HL-60 (cell line): ENCODE results near the gene STXBP5.

Experiments
- DNase-seq, 2 experiments: peaks; one replicate each; pipeline ENCODE4 v3.0.0-alpha.2; 2010 to 2020; ENCODE audit warnings: low read depth in 1 of 2, low spot score in 1 of 2
- H3K27ac ChIP-seq: fragments of 250-450 bp; sonication (Bioruptor Pico); replicated peaks from 2 replicates; pipeline ENCODE4 v1.5.1; 2020; ENCODE audit warnings: mild to moderate bottlenecking, moderate library complexity
- H3K27me3 ChIP-seq: fragments of 250-450 bp; sonication (Bioruptor Pico); 2 replicates; pipeline ENCODE4 v1.5.1; 2021; ENCODE audit warnings: mild to moderate bottlenecking, moderate library complexity; ENCODE audit not compliant: insufficient read depth, poor library complexity, severe bottlenecking
- H3K4me3 ChIP-seq: replicated peaks from 2 replicates; pipeline ENCODE4 v1.5.1; 2011; ENCODE audit warnings: mild to moderate bottlenecking, control low read depth, low read length; ENCODE audit not compliant: insufficient read depth
- GABPA ChIP-seq: IDR thresholded peaks from 2 replicates; pipeline ENCODE4 v1.6.1; 2012; ENCODE audit warnings: low read depth
- POLR2AphosphoS5 ChIP-seq: IDR thresholded peaks from 2 replicates; pipeline ENCODE4 v1.6.1; 2012; ENCODE audit warnings: low read depth
- SPI1 ChIP-seq: IDR thresholded peaks from 2 replicates; pipeline ENCODE4 v1.6.1; 2012; ENCODE audit warnings: low read depth, mild to moderate bottlenecking, borderline replicate concordance
- TF ChIP-seq, protein P1 (sequence below): IDR thresholded peaks from one replicate; pipeline ENCODE4 v1.5.1; 2011; ENCODE audit warnings: low read length, control low read depth, inconsistent platforms; ENCODE audit not compliant: insufficient read depth
- TF ChIP-seq, protein P2 (sequence below): IDR thresholded peaks from 2 replicates; pipeline ENCODE4 v1.6.1; 2012; ENCODE audit warnings: low read depth; ENCODE audit not compliant: insufficient replicate concordance

The STXBP5 gene

DNA sequence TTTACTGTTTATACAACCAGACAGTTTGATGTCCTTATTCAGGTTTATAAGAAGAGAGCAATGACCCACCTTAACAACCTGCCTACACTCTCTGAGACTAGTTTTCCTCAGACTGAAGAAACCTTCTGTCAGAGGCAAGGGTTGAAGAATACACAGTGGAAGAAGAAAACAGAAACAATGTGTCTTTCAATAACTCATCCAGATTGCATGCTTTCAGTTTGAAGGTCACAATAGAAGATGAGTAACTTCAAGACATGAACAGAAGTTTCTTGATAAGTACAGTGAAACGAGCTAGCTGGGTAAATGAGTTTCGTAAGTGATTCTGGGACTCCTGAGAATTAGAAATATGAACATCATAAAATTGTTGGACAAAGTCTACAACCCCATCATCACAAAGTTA, 141.7 kb downstream of the STXBP5 start:
- no peaks in the 10 kb centered on the region for H3K27me3 ChIP-seq
- no peak overlapping the region for H3K27ac ChIP-seq
- TF ChIP-seq, protein P1, sequence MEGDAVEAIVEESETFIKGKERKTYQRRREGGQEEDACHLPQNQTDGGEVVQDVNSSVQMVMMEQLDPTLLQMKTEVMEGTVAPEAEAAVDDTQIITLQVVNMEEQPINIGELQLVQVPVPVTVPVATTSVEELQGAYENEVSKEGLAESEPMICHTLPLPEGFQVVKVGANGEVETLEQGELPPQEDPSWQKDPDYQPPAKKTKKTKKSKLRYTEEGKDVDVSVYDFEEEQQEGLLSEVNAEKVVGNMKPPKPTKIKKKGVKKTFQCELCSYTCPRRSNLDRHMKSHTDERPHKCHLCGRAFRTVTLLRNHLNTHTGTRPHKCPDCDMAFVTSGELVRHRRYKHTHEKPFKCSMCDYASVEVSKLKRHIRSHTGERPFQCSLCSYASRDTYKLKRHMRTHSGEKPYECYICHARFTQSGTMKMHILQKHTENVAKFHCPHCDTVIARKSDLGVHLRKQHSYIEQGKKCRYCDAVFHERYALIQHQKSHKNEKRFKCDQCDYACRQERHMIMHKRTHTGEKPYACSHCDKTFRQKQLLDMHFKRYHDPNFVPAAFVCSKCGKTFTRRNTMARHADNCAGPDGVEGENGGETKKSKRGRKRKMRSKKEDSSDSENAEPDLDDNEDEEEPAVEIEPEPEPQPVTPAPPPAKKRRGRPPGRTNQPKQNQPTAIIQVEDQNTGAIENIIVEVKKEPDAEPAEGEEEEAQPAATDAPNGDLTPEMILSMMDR: no peak
- no peak for TF ChIP-seq POLR2AphosphoS5
- TF ChIP-seq SPI1: no peak
- no peak for TF ChIP-seq GABPA
- TF ChIP-seq, protein P2, sequence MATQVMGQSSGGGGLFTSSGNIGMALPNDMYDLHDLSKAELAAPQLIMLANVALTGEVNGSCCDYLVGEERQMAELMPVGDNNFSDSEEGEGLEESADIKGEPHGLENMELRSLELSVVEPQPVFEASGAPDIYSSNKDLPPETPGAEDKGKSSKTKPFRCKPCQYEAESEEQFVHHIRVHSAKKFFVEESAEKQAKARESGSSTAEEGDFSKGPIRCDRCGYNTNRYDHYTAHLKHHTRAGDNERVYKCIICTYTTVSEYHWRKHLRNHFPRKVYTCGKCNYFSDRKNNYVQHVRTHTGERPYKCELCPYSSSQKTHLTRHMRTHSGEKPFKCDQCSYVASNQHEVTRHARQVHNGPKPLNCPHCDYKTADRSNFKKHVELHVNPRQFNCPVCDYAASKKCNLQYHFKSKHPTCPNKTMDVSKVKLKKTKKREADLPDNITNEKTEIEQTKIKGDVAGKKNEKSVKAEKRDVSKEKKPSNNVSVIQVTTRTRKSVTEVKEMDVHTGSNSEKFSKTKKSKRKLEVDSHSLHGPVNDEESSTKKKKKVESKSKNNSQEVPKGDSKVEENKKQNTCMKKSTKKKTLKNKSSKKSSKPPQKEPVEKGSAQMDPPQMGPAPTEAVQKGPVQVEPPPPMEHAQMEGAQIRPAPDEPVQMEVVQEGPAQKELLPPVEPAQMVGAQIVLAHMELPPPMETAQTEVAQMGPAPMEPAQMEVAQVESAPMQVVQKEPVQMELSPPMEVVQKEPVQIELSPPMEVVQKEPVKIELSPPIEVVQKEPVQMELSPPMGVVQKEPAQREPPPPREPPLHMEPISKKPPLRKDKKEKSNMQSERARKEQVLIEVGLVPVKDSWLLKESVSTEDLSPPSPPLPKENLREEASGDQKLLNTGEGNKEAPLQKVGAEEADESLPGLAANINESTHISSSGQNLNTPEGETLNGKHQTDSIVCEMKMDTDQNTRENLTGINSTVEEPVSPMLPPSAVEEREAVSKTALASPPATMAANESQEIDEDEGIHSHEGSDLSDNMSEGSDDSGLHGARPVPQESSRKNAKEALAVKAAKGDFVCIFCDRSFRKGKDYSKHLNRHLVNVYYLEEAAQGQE: no peak
- no peak for DNase-seq
- no peak overlapping the region for H3K4me3 ChIP-seq

DNA sequence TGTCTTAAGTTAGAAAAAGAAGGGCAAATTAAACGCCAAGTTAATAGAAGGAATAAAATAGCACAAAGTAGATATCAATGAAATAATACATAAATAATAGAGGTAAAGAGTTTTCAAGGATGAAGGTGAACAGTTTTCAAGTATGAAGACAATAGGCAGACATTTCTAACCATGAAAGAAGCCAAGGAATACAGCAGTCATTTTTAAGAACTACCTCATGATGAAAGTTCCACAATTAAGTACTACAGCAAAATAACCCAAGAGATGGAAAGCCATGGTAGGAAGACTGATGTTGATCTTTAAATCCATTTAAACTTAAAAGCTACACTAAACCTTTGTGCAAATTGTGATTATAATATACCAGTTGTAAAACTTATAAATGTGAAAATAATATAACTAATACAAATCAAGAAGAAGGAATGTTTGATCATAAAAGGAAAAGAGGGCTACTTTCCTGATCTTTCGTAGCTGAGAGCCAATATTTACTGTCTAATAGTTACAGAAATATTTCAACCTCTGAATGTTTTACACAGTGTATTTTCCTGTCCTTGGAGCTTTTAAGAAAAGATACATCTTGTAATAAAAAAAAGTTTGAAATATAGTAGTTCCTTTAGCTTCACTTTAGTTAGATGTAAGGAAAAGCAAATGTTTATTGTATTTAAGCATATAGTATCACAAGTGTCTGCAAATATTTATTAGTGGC, 143.1 kb downstream of the STXBP5 start:
- TF ChIP-seq, protein P1: no peak
- TF ChIP-seq, protein P2: no peak
- TF ChIP-seq POLR2AphosphoS5 (no peak), GABPA (no peak), SPI1 (no peak)
- Histone ChIP-seq H3K27me3 (no peaks in the 10 kb centered on the region), H3K4me3 (no peak overlapping the region), H3K27ac (no peak overlapping the region)
- no peak for DNase-seq

DNA sequence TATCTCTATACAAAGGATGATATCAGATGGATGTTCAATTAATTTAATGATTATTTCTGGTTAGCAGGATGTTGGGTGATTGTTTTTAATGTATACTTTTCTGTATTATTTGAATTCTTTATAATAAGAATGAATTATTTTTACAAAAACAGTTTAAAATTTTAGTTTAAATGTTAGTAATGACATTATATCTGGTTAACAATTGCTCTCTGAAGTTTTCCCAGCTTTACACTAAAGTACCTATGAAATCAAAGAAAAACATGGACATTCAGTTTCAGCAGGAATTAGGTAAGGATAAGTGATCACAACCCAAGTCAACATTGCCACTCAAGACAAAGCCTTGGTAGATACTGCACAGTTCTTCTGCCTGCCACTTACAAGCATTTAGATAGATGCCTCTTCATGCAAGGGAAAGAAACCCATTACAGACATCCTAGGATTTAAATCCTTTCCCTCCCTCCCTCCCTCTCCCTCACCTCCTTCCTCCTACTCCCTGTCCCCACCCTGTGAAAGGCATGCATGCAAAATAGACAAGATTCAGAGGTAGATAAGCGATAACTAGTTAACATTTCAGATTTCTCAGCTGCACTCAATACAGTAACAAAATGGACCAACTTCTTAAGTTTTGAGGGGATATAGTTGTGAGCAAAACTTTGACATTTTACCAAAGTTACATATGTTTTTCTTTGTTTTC, 143.8 kb downstream of the STXBP5 start:
- Histone ChIP-seq H3K4me3 (no peak overlapping the region), H3K27ac (no peak overlapping the region), H3K27me3 (no peaks in the 10 kb centered on the region)
- DNase-seq: no peak
- TF ChIP-seq SPI1: no peak
- TF ChIP-seq, protein P2: no peak
- no peak for TF ChIP-seq GABPA
- TF ChIP-seq, protein P1: no peak
- TF ChIP-seq POLR2AphosphoS5: no peak
